Cardiac muscle cell (in vitro differentiated cells and primary cell): ENCODE data around the gene RNF186. TPM values are rescaled to one million over a fixed set of nuclear protein-coding genes. Genes with fewer than 3 reads are reported as not detected.

Source experiments
- DNase-seq, 2 donors: peaks; one replicate each; pipeline versions ENCODE4 v3.0.0 to v3.0.0-alpha.2; 2010 to 2017; ENCODE audit warnings: low read depth in 1 of 2, low spot score in 1 of 2
- H3K27ac ChIP-seq: fragments of 200-600 bp; sonication (generic); 2 replicates; pipeline ENCODE4 v1.5.1; 2016
- H3K27me3 ChIP-seq: fragments of 200-600 bp; sonication (generic); 2 replicates; pipeline ENCODE4 v1.6.0; 2016; ENCODE audit warnings: control low read depth
- H3K36me3 ChIP-seq: fragments of 200-600 bp; sonication (generic); 2 replicates; pipeline ENCODE4 v1.5.1; 2016; ENCODE audit warnings: control low read depth
- H3K4me1 ChIP-seq: fragments of 200-600 bp; sonication (generic); 2 replicates; pipeline ENCODE4 v1.8.1; 2017; ENCODE audit warnings: low read depth, mild to moderate bottlenecking, mixed run types
- H3K4me3 ChIP-seq: fragments of 200-600 bp; sonication (generic); 2 replicates; pipeline ENCODE4 v1.5.1; 2016; ENCODE audit warnings: mild to moderate bottlenecking
- H3K9me3 ChIP-seq: fragments of 200-600 bp; sonication (generic); 2 replicates; pipeline ENCODE4 v1.5.1; 2017; ENCODE audit warnings: low read depth, mild to moderate bottlenecking, control low read depth
- polyA plus RNA-seq: library from polyadenylated mRNA; unstranded; fragments of >200 nt; fragmentation: Nextera tagmentation; extraction: Ambion mirVana; gene quantifications from 2 replicates; pipeline ENCODE4 v1.2.1, GENCODE V29; 2016
- total RNA-seq: library from RNA; depleted of rRNA; stranded (reverse); fragments of >200 nt; gene quantifications from 2 replicates; pipeline ENCODE4 v1.2.3, GENCODE V29; 2016
- TF ChIP-seq, protein P1 (sequence below): IDR thresholded peaks from 2 replicates; pipeline ENCODE4 v1.5.1; 2012; ENCODE audit warnings: low read depth, mild to moderate bottlenecking, low read length

Gene RNF186
- total and polyA plus RNA-seq, 2 experiments from 2014 or later, result not detected

DNA sequence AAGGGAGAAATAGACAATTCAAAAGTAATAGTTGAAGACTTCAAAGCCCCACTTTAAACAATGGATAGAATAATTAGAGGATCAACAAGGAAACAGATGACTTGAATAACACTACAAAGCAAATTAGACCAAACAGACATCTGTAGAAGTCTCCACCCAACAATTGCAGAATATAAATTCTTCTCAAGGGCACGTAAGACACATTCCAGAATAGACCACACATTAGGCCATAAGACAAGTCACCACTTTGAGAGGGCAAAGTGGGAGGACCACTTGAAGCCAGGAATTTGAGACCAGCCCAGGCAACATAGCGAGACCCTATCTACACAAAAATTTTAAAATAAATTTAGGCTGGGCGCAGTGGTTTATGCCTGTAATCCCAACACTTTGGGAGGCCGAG, 20.5 kb upstream of the RNF186 start:
- Histone ChIP-seq H3K27me3 (peaks cover 3% of the 10 kb centered on the region), H3K9me3 (no peaks in the 10 kb centered on the region), H3K36me3 (no peaks in the 10 kb centered on the region), H3K4me3 (no peak overlapping the region), H3K27ac (no peak overlapping the region), H3K4me1 (no peaks in the 10 kb centered on the region)
- TF ChIP-seq, protein P1, sequence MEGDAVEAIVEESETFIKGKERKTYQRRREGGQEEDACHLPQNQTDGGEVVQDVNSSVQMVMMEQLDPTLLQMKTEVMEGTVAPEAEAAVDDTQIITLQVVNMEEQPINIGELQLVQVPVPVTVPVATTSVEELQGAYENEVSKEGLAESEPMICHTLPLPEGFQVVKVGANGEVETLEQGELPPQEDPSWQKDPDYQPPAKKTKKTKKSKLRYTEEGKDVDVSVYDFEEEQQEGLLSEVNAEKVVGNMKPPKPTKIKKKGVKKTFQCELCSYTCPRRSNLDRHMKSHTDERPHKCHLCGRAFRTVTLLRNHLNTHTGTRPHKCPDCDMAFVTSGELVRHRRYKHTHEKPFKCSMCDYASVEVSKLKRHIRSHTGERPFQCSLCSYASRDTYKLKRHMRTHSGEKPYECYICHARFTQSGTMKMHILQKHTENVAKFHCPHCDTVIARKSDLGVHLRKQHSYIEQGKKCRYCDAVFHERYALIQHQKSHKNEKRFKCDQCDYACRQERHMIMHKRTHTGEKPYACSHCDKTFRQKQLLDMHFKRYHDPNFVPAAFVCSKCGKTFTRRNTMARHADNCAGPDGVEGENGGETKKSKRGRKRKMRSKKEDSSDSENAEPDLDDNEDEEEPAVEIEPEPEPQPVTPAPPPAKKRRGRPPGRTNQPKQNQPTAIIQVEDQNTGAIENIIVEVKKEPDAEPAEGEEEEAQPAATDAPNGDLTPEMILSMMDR, result no peak
- DNase-seq, result no peak

DNA sequence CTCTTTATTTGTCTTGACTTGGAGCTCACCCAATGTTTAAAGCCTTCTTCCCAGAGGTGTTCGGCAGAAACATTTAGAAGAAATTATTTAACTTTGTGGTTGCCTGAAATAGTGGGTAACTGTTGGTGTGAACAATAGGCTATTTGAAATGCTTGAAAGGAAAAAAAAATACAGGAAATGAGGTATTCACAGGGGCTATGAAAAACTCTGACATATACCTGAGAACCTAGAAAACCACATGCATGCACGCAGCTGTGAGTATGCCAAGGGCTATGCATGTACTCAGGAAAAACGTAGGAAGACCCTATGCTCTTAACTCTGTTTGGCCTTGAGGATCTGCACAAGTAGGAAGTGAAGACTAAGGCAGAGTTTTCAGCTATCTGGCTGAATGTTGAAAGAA, 16.4 kb upstream of the RNF186 start:
- no peaks in the 10 kb centered on the region for H3K4me1 ChIP-seq
- H3K4me3 ChIP-seq, result no peak overlapping the region
- DNase-seq, result no peak
- no peak overlapping the region for H3K27ac ChIP-seq
- H3K9me3 ChIP-seq, result no peaks in the 10 kb centered on the region
- H3K27me3 ChIP-seq, result no peaks in the 10 kb centered on the region
- TF ChIP-seq, protein P1, result no peak
- H3K36me3 ChIP-seq, result no peaks in the 10 kb centered on the region

DNA sequence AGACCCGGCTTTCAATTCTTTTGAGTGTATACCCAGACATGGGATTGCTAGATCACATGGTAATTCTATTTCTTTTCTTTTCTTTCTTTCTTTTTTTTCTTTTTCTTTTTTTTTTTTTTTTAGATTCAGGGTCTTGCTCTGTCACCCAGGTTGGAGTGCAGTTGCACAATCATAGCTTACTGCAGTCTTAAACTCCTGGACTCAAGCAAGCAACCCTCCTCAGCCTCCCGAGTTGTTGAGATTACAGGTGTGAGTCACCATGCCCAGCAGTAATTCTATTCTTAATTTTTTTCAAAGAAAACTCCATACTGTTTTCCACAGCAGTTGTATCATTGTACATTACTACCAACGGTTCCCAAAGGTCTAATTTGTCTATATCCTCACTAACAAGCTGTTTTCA, 13.5 kb upstream of the RNF186 start:
- Histone ChIP-seq H3K9me3 (no peaks in the 10 kb centered on the region), H3K4me3 (no peak overlapping the region), H3K4me1 (no peaks in the 10 kb centered on the region), H3K36me3 (no peaks in the 10 kb centered on the region), H3K27ac (no peak overlapping the region), H3K27me3 (no peaks in the 10 kb centered on the region)
- TF ChIP-seq, protein P1, result no peak
- peak in 1 of 2 donors; percentile 35 for DNase-seq

DNA sequence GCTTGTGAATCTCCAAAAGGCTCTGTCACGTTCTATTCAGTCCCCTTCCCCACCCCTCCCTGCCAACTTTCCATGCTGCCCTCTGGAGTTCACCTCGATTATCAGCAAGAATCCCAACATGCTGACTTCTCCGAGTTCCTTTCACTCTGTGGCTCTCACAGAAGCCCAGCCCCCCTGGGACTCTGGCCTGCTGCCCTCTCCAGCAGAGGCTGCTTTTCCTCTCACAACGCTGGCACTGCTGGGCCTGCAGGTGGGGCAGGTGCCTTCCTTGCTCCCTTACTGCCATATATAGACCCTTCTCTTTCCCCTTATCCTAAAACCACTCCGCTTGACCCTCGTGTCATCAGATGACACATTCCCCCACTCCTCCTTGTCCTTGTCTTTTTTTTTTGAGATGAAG, 10.2 kb upstream of the RNF186 start:
- no peak overlapping the region for H3K4me3 ChIP-seq
- H3K9me3 ChIP-seq, result no peaks in the 10 kb centered on the region
- H3K27me3 ChIP-seq, result no peaks in the 10 kb centered on the region
- H3K27ac ChIP-seq, result no peak overlapping the region
- TF ChIP-seq, protein P1, result no peak
- peak; percentile 9 to 59 for DNase-seq
- H3K4me1 ChIP-seq, result no peaks in the 10 kb centered on the region
- H3K36me3 ChIP-seq, result no peaks in the 10 kb centered on the region

DNA sequence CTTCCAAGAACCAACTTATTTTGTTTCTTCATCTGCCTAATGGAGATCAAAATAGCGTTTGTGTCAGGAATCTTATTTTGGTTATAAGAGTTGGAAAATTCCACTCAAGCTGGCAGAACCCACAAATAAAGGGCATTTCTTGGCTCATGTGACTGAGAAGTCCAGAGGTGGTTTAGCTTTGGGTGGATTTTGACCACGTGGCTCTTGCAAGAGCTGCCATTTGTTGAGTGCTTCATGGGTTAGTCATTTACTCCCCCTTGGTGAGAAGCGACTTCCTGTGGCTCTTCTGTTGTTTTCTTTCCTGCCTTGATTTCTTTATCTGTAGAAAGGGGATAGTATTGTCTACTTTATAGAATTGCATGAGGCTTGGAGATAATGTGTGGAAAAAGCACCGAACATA, 9.5 kb upstream of the RNF186 start:
- Histone ChIP-seq H3K27me3 (no peaks in the 10 kb centered on the region), H3K4me3 (no peak overlapping the region), H3K36me3 (no peaks in the 10 kb centered on the region), H3K27ac (no peak overlapping the region), H3K9me3 (no peaks in the 10 kb centered on the region), H3K4me1 (no peaks in the 10 kb centered on the region)
- peak in 1 of 2 donors; percentile 20 for DNase-seq
- TF ChIP-seq, protein P1, result no peak

DNA sequence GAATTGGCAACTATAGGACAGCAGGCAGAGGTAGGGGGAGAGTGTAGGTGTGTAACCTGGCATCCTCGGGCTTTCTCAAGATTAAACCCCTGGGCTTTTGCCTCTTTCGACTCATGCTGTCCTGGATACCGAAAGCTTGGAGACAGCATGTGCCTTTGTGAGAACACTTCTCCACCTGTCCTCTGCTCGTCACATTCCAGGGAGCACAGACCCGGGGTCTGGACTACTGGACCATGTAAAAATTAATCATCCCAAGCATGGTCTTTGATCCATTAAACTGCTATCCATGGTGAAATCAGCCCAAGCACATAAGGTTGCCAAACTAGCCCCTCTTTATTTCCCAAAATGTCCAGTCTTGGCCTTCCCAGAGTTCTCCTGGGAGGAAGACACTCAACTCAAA, 9.0 kb upstream of the RNF186 start:
- no peaks in the 10 kb centered on the region for H3K27me3 ChIP-seq
- no peaks in the 10 kb centered on the region for H3K36me3 ChIP-seq
- H3K27ac ChIP-seq, result no peak overlapping the region
- TF ChIP-seq, protein P1, result no peak
- no peak for DNase-seq
- H3K4me3 ChIP-seq, result no peak overlapping the region
- no peaks in the 10 kb centered on the region for H3K4me1 ChIP-seq
- no peaks in the 10 kb centered on the region for H3K9me3 ChIP-seq
